Activated naive CD8-positive, alpha-beta T cell treated with anti-CD3 and anti-CD28 coated beads for 36 hours (primary cell): ENCODE data around the gene KDELR3. TPM values are rescaled to one million over a fixed set of nuclear protein-coding genes. Genes with fewer than 3 reads are reported as not detected.

ENCODE experiments used
- total RNA-seq, 2 experiments: library from RNA; stranded (reverse); gene quantifications; one replicate each; pipeline ENCODE4 v1.2.3, GENCODE V29; 2021

KDELR3 gene
- total RNA-seq, 2 experiments from 2014 or later: 0.72 to 1.3 TPM

Other genes starting within 250 kb of the KDELR3 start
- gene TMEM184B, start 195.1 kb upstream of the KDELR3 start, total RNA-seq: 10 to 100 TPM; 18.2 to 20.0 TPM
- 100 to 1,000 TPM; 111 to 114 TPM for gene CSNK1E, start 150.7 kb upstream of the KDELR3 start, total RNA-seq
- gene KCNJ4, start 12.9 kb upstream of the KDELR3 start, total RNA-seq: not detected
- 100 to 1,000 TPM; 254 to 256 TPM for gene DDX17, start 38.2 kb downstream of the KDELR3 start, total RNA-seq
- 10 to 100 TPM; 12.9 to 14.5 TPM for gene DMC1, start 102.1 kb downstream of the KDELR3 start, total RNA-seq
- under 1 TPM; 0.35 to 0.50 TPM for gene FAM227A, start 188.3 kb downstream of the KDELR3 start, total RNA-seq
- 10 to 100 TPM; 11.5 to 11.9 TPM for gene CBY1, start 188.5 kb downstream of the KDELR3 start, total RNA-seq
- 100 to 1,000 TPM; 193 to 211 TPM for gene TOMM22, start 213.9 kb downstream of the KDELR3 start, total RNA-seq
- 10 to 100 TPM; 79.4 to 83.7 TPM for gene JOSD1, start 232.8 kb downstream of the KDELR3 start, total RNA-seq
- 10 to 100 TPM; 82.4 TPM for gene GTPBP1, start 237.8 kb downstream of the KDELR3 start, total RNA-seq